HepG2 (cell line): ENCODE measurements around the gene FILIP1.

Source experiments
- ADNP ChIP-seq: sonication (generic); formaldehyde crosslinking; IDR thresholded peaks from 2 replicates; pipeline ENCODE4 v1.4.0; 2020; ENCODE audit warnings: missing genetic modification reagents
- CBX2 ChIP-seq, 2 experiments: fragments of 200-600 bp in 1 of 2; sonication (generic); formaldehyde crosslinking in 1 of 2; IDR thresholded peaks; 2 replicates each; pipeline versions ENCODE4 v1.7.0 to v1.8.1; 2018 to 2022; ENCODE audit warnings: low read depth in 2 of 2, low read length in 1 of 2, mild to moderate bottlenecking in 1 of 2, missing genetic modification reagents in 1 of 2
- CTCF ChIP-seq: sonication (generic); formaldehyde crosslinking; IDR thresholded peaks from 2 replicates; pipeline ENCODE4 v1.5.0; 2020; ENCODE audit warnings: mild to moderate bottlenecking, missing genetic modification reagents, moderate library complexity
- EP300 ChIP-seq, 3 experiments: sonication (generic) in 1 of 3; formaldehyde crosslinking in 1 of 3; IDR thresholded peaks; 2 replicates each; pipeline versions ENCODE4 v1.5.1 to v1.6.1; 2011 to 2020; ENCODE audit warnings: low read depth in 2 of 3, low read length in 2 of 3, borderline replicate concordance in 1 of 3, improper control_type of control experiment in 1 of 3, mild to moderate bottlenecking in 1 of 3, missing genetic modification reagents in 1 of 3, moderate library complexity in 1 of 3
- GTF2F1 ChIP-seq: fragments of 150-350 bp; IDR thresholded peaks from 2 replicates; pipeline ENCODE4 v1.6.1; 2014; ENCODE audit warnings: low read length
- HNRNPL ChIP-seq: fragments of 200-400 bp; formaldehyde crosslinking; IDR thresholded peaks from 2 replicates; pipeline ENCODE4 v1.6.1; 2017; ENCODE audit warnings: mild to moderate bottlenecking, low read depth, low read length
- MLLT10 ChIP-seq: sonication (generic); formaldehyde crosslinking; IDR thresholded peaks from 2 replicates; pipeline ENCODE4 v1.4.0; 2020; ENCODE audit warnings: missing genetic modification reagents
- NFKBIZ ChIP-seq: IDR thresholded peaks from 2 replicates; pipeline ENCODE4 v1.6.1; 2018; ENCODE audit warnings: missing genetic modification reagents, missing compliant biosample characterization
- POLR2AphosphoS5 ChIP-seq: IDR thresholded peaks from 2 replicates; pipeline ENCODE4 v1.6.1; 2012; ENCODE audit warnings: low read depth, low read length
- SALL1 ChIP-seq: sonication (generic); formaldehyde crosslinking; IDR thresholded peaks from 2 replicates; pipeline ENCODE4 v1.8.0; 2022; ENCODE audit warnings: mild to moderate bottlenecking, missing genetic modification reagents
- ZNF136 ChIP-seq: sonication (generic); formaldehyde crosslinking; IDR thresholded peaks from 2 replicates; pipeline ENCODE4 v1.8.1; 2022; ENCODE audit warnings: low read depth, mild to moderate bottlenecking, moderate library complexity, missing genetic modification reagents
- ZNF543 ChIP-seq: sonication (generic); formaldehyde crosslinking; IDR thresholded peaks from 2 replicates; pipeline ENCODE4 v1.4.0; 2020; ENCODE audit warnings: mild to moderate bottlenecking, missing genetic modification reagents
- ZSCAN21 ChIP-seq: sonication (generic); formaldehyde crosslinking; IDR thresholded peaks from 2 replicates; pipeline ENCODE4 v1.8.0; 2022; ENCODE audit warnings: mild to moderate bottlenecking, missing genetic modification reagents, moderate library complexity, borderline replicate concordance
- TF ChIP-seq, protein P1 (sequence below): IDR thresholded peaks from 2 replicates; pipeline ENCODE4 v1.6.1; 2016; ENCODE audit warnings: low read depth, borderline replicate concordance

DNA sequence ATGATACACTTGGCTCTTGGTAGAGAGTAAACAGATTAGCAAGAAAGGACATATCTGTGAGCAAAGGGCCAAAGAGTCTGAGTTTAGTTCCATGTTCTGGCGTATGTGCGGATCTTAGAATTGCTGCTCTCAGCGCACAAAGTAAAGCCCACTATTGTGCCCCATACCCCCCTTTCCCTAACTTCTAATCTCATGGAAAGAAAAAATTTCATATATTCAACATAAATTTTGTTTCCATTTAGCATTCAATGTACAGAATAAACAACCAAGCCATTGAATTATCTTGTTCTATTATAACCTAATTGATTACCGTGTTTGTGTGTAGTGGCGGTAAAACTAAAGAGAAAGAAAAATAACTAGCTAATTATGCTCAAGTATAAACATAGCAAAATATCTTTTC is 30.5 kb downstream of the FILIP1 start:
- no peak for TF ChIP-seq SALL1 (CRISPR knock-in tag)
- no peak for TF ChIP-seq ADNP
- no peak for TF ChIP-seq ZNF136 (CRISPR knock-in tag)
- no peak for TF ChIP-seq GTF2F1
- no peak for TF ChIP-seq CTCF (CRISPR knock-in tag)
- TF ChIP-seq POLR2AphosphoS5: no peak
- TF ChIP-seq CBX2 (IDR thresholded peaks at IDR 0.05; ENCODE audit: low read depth, low read length): no peak
- TF ChIP-seq CBX2 (CRISPR knock-in tag; IDR thresholded peaks at IDR 0.05; ENCODE audit: low read depth): no peak
- TF ChIP-seq MLLT10 (CRISPR knock-in tag): no peak
- TF ChIP-seq HNRNPL: no peak
- TF ChIP-seq EP300 (IDR thresholded peaks at IDR 0.05; ENCODE audit: low read depth in 2 of 2, low read length in 2 of 2): no peak
- TF ChIP-seq EP300 (CRISPR knock-in tag; IDR thresholded peaks at IDR 0.05; ENCODE audit: borderline replicate concordance): no peak
- TF ChIP-seq, protein P1, sequence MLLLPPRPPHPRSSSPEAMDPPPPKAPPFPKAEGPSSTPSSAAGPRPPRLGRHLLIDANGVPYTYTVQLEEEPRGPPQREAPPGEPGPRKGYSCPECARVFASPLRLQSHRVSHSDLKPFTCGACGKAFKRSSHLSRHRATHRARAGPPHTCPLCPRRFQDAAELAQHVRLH (CRISPR knock-in tag): no peak
- no peak for TF ChIP-seq NFKBIZ (CRISPR knock-in tag)
- no peak for TF ChIP-seq ZSCAN21 (CRISPR knock-in tag)
- TF ChIP-seq ZNF543: no peak
